ENCODE results near the gene HOXC12. TPM values are rescaled to one million over a fixed set of nuclear protein-coding genes. Genes with fewer than 3 reads are reported as not detected.

HOXC12 gene
- total RNA-seq, 6 experiments from 2014 or later: not detected

GRCh38 chr12:53967421-53967925 is 12.8 kb downstream of the HOXC12 start:
- DNase-seq: no peak
- Histone ChIP-seq H3K9me3 (no peaks in the 10 kb centered on the region), H3K4me3 (no peak overlapping the region), H3K36me3 (no peaks in the 10 kb centered on the region), H3K27me3 (peaks cover 5 to 49% of the 10 kb centered on the region in 2 donors), H3K4me1 (no peaks in the 10 kb centered on the region), H3K27ac (no peak overlapping the region)
- intact Hi-C loops (cut with DNase I): no loop called here
- no peak for TF ChIP-seq CTCF (IDR thresholded peaks at IDR 0.05)
- no peak for TF ChIP-seq POLR2A (IDR thresholded peaks at IDR 0.05)
- 11% methylated on average over 5 of the region's 5 CpGs for WGBS (ENCODE audit: insufficient coverage, low coverage, low lambda C conversion rate, missing lambda C conversion rate)
- no peak for ATAC-seq

- intact Hi-C loops (cut with DNase I): no loop called here
- Histone ChIP-seq H3K36me3 (no peaks in the 10 kb centered on the region), H3K27me3 (peaks cover 5 to 47% of the 10 kb centered on the region in 2 donors), H3K4me1 (no peaks in the 10 kb centered on the region), H3K27ac (no peak overlapping the region), H3K4me3 (no peak overlapping the region), H3K9me3 (no peaks in the 10 kb centered on the region)
- 11% methylated on average over 23 of the region's 24 CpGs for WGBS (ENCODE audit: insufficient coverage, low coverage, low lambda C conversion rate, missing lambda C conversion rate)
- peak in 1 of 3 donors; percentile 28 for DNase-seq
- TF ChIP-seq POLR2A (IDR thresholded peaks at IDR 0.05) (no peak), CTCF (IDR thresholded peaks at IDR 0.05) (no peak)
- no peak for ATAC-seq
Measured at GRCh38 chr12:53968214-53969127, 13.8 kb downstream of the HOXC12 start.

GRCh38 chr12:53969588-53970259 is 15.0 kb downstream of the HOXC12 start:
- intact Hi-C loops (cut with DNase I): no loop called here
- ATAC-seq (peak in 1 of 4 donors; percentile 45), DNase-seq (peak in 1 of 3 donors; percentile 50)
- H3K27ac ChIP-seq: no peak overlapping the region
- H3K36me3 ChIP-seq: no peaks in the 10 kb centered on the region
- no peak overlapping the region for H3K4me3 ChIP-seq
- peaks cover 5 to 45% of the 10 kb centered on the region in 2 donors for H3K27me3 ChIP-seq
- no peaks in the 10 kb centered on the region for H3K9me3 ChIP-seq
- H3K4me1 ChIP-seq: peaks cover 0 to 3% (median 0%) of the 10 kb centered on the region in 4 donors
- WGBS (ENCODE audit: insufficient coverage, low coverage, low lambda C conversion rate, missing lambda C conversion rate): 19% methylated on average over 7 of the region's 12 CpGs
- no peak for TF ChIP-seq POLR2A (IDR thresholded peaks at IDR 0.05)
- TF ChIP-seq CTCF (IDR thresholded peaks at IDR 0.05): no peak

- intact Hi-C loops (cut with DNase I): no loop called here
Measured at GRCh38 chr12:53970451-53970850, 15.7 kb downstream of the HOXC12 start.

More at GRCh38 chr12:53970451-53970850, 15.7 kb downstream of the HOXC12 start:
- DNase-seq (peak in 1 of 3 donors; percentile 7), ATAC-seq (no peak)
- H3K4me1 ChIP-seq: peaks cover 0 to 5% (median 0%) of the 10 kb centered on the region in 4 donors
- H3K36me3 ChIP-seq: no peaks in the 10 kb centered on the region
- no peak for TF ChIP-seq POLR2A (IDR thresholded peaks at IDR 0.05)
- no peak for TF ChIP-seq CTCF (IDR thresholded peaks at IDR 0.05)
- H3K27ac ChIP-seq: no peak overlapping the region
- no peak overlapping the region for H3K4me3 ChIP-seq
- peaks cover 10 to 47% of the 10 kb centered on the region in 2 donors for H3K27me3 ChIP-seq
- 2% methylated on average over 3 of the region's 4 CpGs for WGBS (ENCODE audit: insufficient coverage, low coverage, low lambda C conversion rate, missing lambda C conversion rate)
- no peaks in the 10 kb centered on the region for H3K9me3 ChIP-seq

Measured in right lobe of liver (tissue), 6 donors.